HepG2 (cell line): ENCODE data around the gene MAPK10. TPM values are rescaled to one million over a fixed set of nuclear protein-coding genes. Genes with fewer than 3 reads are reported as not detected.

Source experiments
- ATAC-seq: fragments of 200-7000 bp; cut with Tn5 transposase; 3 replicates; pipeline ENCODE4 v1.9.1; 2020; ENCODE audit warnings: mild to moderate bottlenecking, moderate library complexity
- BruUV-seq: library from RNA; stranded (reverse); fragments of 400-500 nt; replicated peaks from 2 replicates; lab custom pipeline; 2021; lab: Mats Ljungman, UMichigan
- CTCF ChIA-PET: fragments of 300-600 bp; formaldehyde crosslinking; extraction: SDS; loops from one replicate; lab custom pipeline; 2021; ENCODE audit warnings: low total read pairs, inconsistent platforms, low intra/inter-chr PET ratio; lab: Yijun Ruan, JAX
- POLR2A ChIA-PET: fragments of 350-600 bp; sonication (Branson Sonifier 250); formaldehyde crosslinking; loops from one replicate; lab custom pipeline; 2020; ENCODE audit warnings: antibody characterized with exemption, inconsistent platforms; lab: Yijun Ruan, JAX
- DNase-seq: peaks from one replicate; pipeline ENCODE4 v3.0.0-alpha.2; 2015; ENCODE audit warnings: low spot score
- FAIRE-seq: peaks from 3 replicates; lab custom pipeline; 2011; peaks lifted over from hg19 to GRCh38; lab: Jason Lieb, UNC
- H2AFZ ChIP-seq: one replicate; pipeline ENCODE4 v1.6.1; 2011; ENCODE audit warnings: low read length, inconsistent platforms
- H3K27ac ChIP-seq: fragments of 300-600 bp; 3 replicates; pipeline ENCODE4 v1.8.0; 2011; ENCODE audit warnings: mixed run types, mild to moderate bottlenecking, mixed read lengths, low read length, inconsistent platforms; ENCODE audit not compliant: insufficient read depth; ENCODE audit errors: extremely low read length
- H3K27me3 ChIP-seq, 2 experiments: fragments of 200-600 bp in 1 of 2; 2 replicates in 1 of 2; 3 replicates in 1 of 2; pipeline versions ENCODE4 v1.6.0 to v1.8.0; 2011; ENCODE audit warnings: low read length in 2 of 2, mild to moderate bottlenecking in 2 of 2, moderate library complexity in 2 of 2, inconsistent platforms in 1 of 2; ENCODE audit not compliant: insufficient read depth in 2 of 2, control insufficient read depth in 1 of 2
- H3K36me3 ChIP-seq, 2 experiments: fragments of 200-600 bp in 1 of 2; replicated peaks in 1 of 2; 2 replicates in 1 of 2; 3 replicates in 1 of 2; pipeline versions ENCODE4 v1.5.1 to v1.8.0; 2011; ENCODE audit warnings: low read length in 2 of 2, inconsistent platforms in 1 of 2; ENCODE audit not compliant: insufficient read depth in 2 of 2, control insufficient read depth in 1 of 2
- H3K4me1 ChIP-seq: 2 replicates; pipeline ENCODE4 v1.5.1; 2012; ENCODE audit warnings: low read length, inconsistent platforms; ENCODE audit not compliant: insufficient read depth
- H3K4me2 ChIP-seq: 2 replicates; pipeline ENCODE4 v1.6.0; 2011; ENCODE audit warnings: low read depth, low read length, inconsistent platforms
- H3K4me3 ChIP-seq, 3 experiments: fragments of 200-600 bp in 1 of 3; sonication (generic), shearing (Covaris generic) in 1 of 3; replicated peaks in 1 of 3; 2 replicates each; pipeline ENCODE4 v1.5.1; 2011 to 2016; ENCODE audit warnings: low read length in 3 of 3, inconsistent platforms in 2 of 3, low read depth in 2 of 3, mild to moderate bottlenecking in 2 of 3, control low read depth in 1 of 3, mixed read lengths in 1 of 3; ENCODE audit not compliant: insufficient read depth in 1 of 3
- H3K79me2 ChIP-seq: one replicate; pipeline ENCODE4 v1.6.1; 2011; ENCODE audit warnings: low read length, inconsistent platforms; ENCODE audit not compliant: insufficient read depth
- H3K9ac ChIP-seq: 2 replicates; pipeline ENCODE4 v1.6.0; 2011; ENCODE audit warnings: mild to moderate bottlenecking, low read depth, low read length, inconsistent platforms; ENCODE audit not compliant: insufficient read depth
- H3K9me3 ChIP-seq: 2 replicates; pipeline ENCODE4 v1.5.1; 2012; ENCODE audit warnings: mild to moderate bottlenecking, low read length
- H4K20me1 ChIP-seq: 2 replicates; pipeline ENCODE4 v1.6.0; 2011; ENCODE audit warnings: inconsistent platforms, mild to moderate bottlenecking, low read length, moderate library complexity; ENCODE audit not compliant: insufficient read depth
- EEA1 ChIP-seq: sonication (generic); formaldehyde crosslinking; IDR thresholded peaks from 2 replicates; pipeline ENCODE4 v1.5.1; 2020; ENCODE audit warnings: mild to moderate bottlenecking, missing genetic modification reagents, borderline replicate concordance
- HOXD1 ChIP-seq: sonication (generic); formaldehyde crosslinking; IDR thresholded peaks from 2 replicates; pipeline ENCODE4 v1.5.0; 2020; ENCODE audit warnings: missing genetic modification reagents
- IRX3 ChIP-seq: sonication (generic); formaldehyde crosslinking; IDR thresholded peaks from 2 replicates; pipeline ENCODE4 v1.8.1; 2023; ENCODE audit warnings: mild to moderate bottlenecking, low read depth, missing genetic modification reagents, borderline replicate concordance
- KLF6 ChIP-seq: IDR thresholded peaks from 2 replicates; pipeline ENCODE4 v1.8.0; 2016; ENCODE audit warnings: missing biosample characterization, missing genetic modification reagents
- SALL2 ChIP-seq: sonication (generic); formaldehyde crosslinking; IDR thresholded peaks from 2 replicates; pipeline ENCODE4 v1.8.1; 2023; ENCODE audit warnings: mild to moderate bottlenecking, missing genetic modification reagents, inconsistent platforms
- SNAI1 ChIP-seq: sonication (generic); formaldehyde crosslinking; IDR thresholded peaks from 2 replicates; pipeline ENCODE4 v1.5.0; 2020; ENCODE audit warnings: mild to moderate bottlenecking, missing genetic modification reagents, borderline replicate concordance
- SRF ChIP-seq: IDR thresholded peaks from 2 replicates; pipeline ENCODE4 v1.6.1; 2011; ENCODE audit warnings: mild to moderate bottlenecking, low read depth, low read length, moderate library complexity
- SUZ12 ChIP-seq: fragments of 150-350 bp; IDR thresholded peaks from 2 replicates; pipeline ENCODE4 v1.6.1; 2014; ENCODE audit warnings: low read depth, low read length
- YEATS2 ChIP-seq: sonication (generic); formaldehyde crosslinking; IDR thresholded peaks from 2 replicates; pipeline ENCODE4 v1.4.0; 2020; ENCODE audit warnings: missing genetic modification reagents, borderline replicate concordance
- ZNF251 ChIP-seq: sonication (generic); formaldehyde crosslinking; IDR thresholded peaks from 2 replicates; pipeline ENCODE4 v1.9.0; 2021; ENCODE audit warnings: mild to moderate bottlenecking, missing genetic modification reagents
- ZNF326 ChIP-seq: sonication (generic); formaldehyde crosslinking; IDR thresholded peaks from 2 replicates; pipeline ENCODE4 v1.4.0; 2020; ENCODE audit warnings: missing genetic modification reagents, borderline replicate concordance
- ZNF549 ChIP-seq: sonication (generic); formaldehyde crosslinking; IDR thresholded peaks from 2 replicates; pipeline ENCODE4 v1.5.0; 2020; ENCODE audit warnings: missing genetic modification reagents
- ZNF781 ChIP-seq: sonication (generic); formaldehyde crosslinking; IDR thresholded peaks from 2 replicates; pipeline ENCODE4 v1.5.1; 2020; ENCODE audit warnings: borderline replicate concordance, mild to moderate bottlenecking, missing genetic modification reagents; ENCODE audit errors: not compliant biosample characterization
- WGBS: methylation state at CpG from one replicate; pipeline ENCODE4 v1.1.6; 2017; ENCODE audit warnings: low lambda C conversion rate; 5-methylcytosine and 5-hydroxymethylcytosine counted together
- in situ Hi-C: cut with HindIII; loops from 2 replicates; pipeline ENCODE4 v1.10.0; 2017; ENCODE audit warnings: low pct_unique_long_range_greater_than_20kb; ENCODE audit not compliant: extremely low pct_ligation_motif_present
- intact Hi-C: fragments of 100-400 bp; cut with micrococcal nuclease; formaldehyde crosslinking; loops from one replicate; pipeline ENCODE4 v1.10.0; 2022; ENCODE audit not compliant: unreplicated experiment
- polyA plus RNA-seq, 8 experiments: library from polyadenylated mRNA; depleted of rRNA in 3 of 8; stranded (reverse) in 7 of 8; unstranded in 1 of 8; fragments of >200 nt; fragmentation: Illumina TruSeq in 4 of 8; extraction: Trizol in 4 of 8; gene quantifications; 2 replicates each; pipeline versions ENCODE4 v1.2.1 to v1.2.3, GENCODE V29; 2011 to 2016; ENCODE audit warnings: low read depth in 4 of 8, missing spikeins in 1 of 8, mixed read lengths in 1 of 8; ENCODE audit not compliant: insufficient read depth in 1 of 8
- total RNA-seq, 5 experiments: library from RNA; depleted of rRNA; stranded (reverse); fragments of >200 nt; fragmentation: Illumina TruSeq; extraction: Trizol; gene quantifications; 2 replicates each; pipeline ENCODE4 v1.2.3, GENCODE V29; 2016; ENCODE audit warnings: low read depth in 1 of 5
- TF ChIP-seq, protein P1 (sequence below): sonication (generic); formaldehyde crosslinking; conservative IDR thresholded peaks from 2 replicates; pipeline ENCODE4 v1.4.0; 2020; ENCODE audit warnings: missing genetic modification reagents
- TF ChIP-seq, protein P2 (sequence below): sonication (generic); formaldehyde crosslinking; IDR thresholded peaks from 2 replicates; pipeline ENCODE4 v1.4.0; 2020; ENCODE audit warnings: missing genetic modification reagents
- TF ChIP-seq, protein P3 (sequence below): sonication (generic); formaldehyde crosslinking; IDR thresholded peaks from 2 replicates; pipeline ENCODE4 v1.4.0; 2020; ENCODE audit warnings: missing genetic modification reagents
- TF ChIP-seq, protein P4 (sequence below): IDR thresholded peaks from 2 replicates; pipeline ENCODE4 v1.6.1; 2016; ENCODE audit warnings: missing genetic modification reagents, missing compliant biosample characterization
- TF ChIP-seq, protein P5 (sequence below): IDR thresholded peaks from 2 replicates; pipeline ENCODE4 v1.6.1; 2016; ENCODE audit warnings: low read depth, borderline replicate concordance

Gene MAPK10
- total and polyA plus RNA-seq, 2 of the 13 experiments (the other 11 are each of a cell fraction or from before 2014, with no cell fraction given), result not detected

DNA sequence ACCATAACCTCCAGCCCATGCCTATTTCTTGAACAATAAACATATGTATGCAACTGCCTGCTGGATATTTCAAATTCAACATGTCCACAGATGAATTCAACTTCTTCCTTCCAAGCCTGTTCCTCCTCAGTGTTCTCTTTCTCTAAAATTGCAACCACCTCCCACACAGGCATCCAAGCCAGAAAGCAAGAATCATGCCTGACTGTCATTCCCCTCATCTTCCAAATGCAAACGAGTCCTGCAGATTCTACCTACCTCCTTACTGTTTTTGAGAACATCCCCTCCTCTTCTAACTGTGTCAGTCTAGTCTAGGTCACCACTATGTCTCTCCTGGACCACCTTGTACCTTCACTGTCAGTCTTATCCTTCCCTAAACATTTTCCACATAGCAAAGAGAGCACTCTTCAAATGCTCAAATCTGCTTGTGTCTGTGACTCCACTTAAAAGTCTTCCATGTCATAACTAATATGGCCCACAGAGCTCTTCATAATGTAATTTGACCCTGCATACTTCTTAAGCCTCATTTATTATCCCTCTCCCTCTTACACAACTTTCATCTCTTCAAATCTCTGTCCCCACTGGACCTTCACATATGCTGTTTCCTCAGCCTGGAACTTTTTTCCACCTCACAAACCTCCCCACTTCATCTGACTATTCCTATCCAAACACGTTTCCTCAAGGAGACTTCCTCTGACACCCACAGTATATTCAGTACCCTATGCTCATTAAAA is 25.7 kb downstream of the MAPK10 start:
- in situ Hi-C loops, result no loop called here
- DNase-seq, result no peak
- WGBS, result 0% methylated on average over 2 of the region's 2 CpGs
- TF ChIP-seq SALL2 (CRISPR knock-in tag), result no peak
- TF ChIP-seq, protein P1, sequence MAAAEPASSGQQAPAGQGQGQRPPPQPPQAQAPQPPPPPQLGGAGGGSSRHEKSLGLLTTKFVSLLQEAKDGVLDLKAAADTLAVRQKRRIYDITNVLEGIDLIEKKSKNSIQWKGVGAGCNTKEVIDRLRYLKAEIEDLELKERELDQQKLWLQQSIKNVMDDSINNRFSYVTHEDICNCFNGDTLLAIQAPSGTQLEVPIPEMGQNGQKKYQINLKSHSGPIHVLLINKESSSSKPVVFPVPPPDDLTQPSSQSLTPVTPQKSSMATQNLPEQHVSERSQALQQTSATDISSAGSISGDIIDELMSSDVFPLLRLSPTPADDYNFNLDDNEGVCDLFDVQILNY, result no peak
- no peak for TF ChIP-seq ZNF549
- TF ChIP-seq, protein P2, sequence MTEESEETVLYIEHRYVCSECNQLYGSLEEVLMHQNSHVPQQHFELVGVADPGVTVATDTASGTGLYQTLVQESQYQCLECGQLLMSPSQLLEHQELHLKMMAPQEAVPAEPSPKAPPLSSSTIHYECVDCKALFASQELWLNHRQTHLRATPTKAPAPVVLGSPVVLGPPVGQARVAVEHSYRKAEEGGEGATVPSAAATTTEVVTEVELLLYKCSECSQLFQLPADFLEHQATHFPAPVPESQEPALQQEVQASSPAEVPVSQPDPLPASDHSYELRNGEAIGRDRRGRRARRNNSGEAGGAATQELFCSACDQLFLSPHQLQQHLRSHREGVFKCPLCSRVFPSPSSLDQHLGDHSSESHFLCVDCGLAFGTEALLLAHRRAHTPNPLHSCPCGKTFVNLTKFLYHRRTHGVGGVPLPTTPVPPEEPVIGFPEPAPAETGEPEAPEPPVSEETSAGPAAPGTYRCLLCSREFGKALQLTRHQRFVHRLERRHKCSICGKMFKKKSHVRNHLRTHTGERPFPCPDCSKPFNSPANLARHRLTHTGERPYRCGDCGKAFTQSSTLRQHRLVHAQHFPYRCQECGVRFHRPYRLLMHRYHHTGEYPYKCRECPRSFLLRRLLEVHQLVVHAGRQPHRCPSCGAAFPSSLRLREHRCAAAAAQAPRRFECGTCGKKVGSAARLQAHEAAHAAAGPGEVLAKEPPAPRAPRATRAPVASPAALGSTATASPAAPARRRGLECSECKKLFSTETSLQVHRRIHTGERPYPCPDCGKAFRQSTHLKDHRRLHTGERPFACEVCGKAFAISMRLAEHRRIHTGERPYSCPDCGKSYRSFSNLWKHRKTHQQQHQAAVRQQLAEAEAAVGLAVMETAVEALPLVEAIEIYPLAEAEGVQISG (CRISPR knock-in tag), result no peak
- TF ChIP-seq, protein P3, sequence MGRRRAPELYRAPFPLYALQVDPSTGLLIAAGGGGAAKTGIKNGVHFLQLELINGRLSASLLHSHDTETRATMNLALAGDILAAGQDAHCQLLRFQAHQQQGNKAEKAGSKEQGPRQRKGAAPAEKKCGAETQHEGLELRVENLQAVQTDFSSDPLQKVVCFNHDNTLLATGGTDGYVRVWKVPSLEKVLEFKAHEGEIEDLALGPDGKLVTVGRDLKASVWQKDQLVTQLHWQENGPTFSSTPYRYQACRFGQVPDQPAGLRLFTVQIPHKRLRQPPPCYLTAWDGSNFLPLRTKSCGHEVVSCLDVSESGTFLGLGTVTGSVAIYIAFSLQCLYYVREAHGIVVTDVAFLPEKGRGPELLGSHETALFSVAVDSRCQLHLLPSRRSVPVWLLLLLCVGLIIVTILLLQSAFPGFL, result no peak
- no peak for TF ChIP-seq KLF6 (CRISPR knock-in tag)
- TF ChIP-seq ZNF781 (CRISPR knock-in tag), result no peak
- no peak for TF ChIP-seq ZNF326 (CRISPR knock-in tag)
- TF ChIP-seq SUZ12, result no peak
- TF ChIP-seq, protein P4, sequence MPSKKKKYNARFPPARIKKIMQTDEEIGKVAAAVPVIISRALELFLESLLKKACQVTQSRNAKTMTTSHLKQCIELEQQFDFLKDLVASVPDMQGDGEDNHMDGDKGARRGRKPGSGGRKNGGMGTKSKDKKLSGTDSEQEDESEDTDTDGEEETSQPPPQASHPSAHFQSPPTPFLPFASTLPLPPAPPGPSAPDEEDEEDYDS, result no peak
- TF ChIP-seq EEA1 (CRISPR knock-in tag), result no peak
- TF ChIP-seq SNAI1 (CRISPR knock-in tag), result no peak
- TF ChIP-seq, protein P5, sequence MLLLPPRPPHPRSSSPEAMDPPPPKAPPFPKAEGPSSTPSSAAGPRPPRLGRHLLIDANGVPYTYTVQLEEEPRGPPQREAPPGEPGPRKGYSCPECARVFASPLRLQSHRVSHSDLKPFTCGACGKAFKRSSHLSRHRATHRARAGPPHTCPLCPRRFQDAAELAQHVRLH (CRISPR knock-in tag), result no peak
- no peak for TF ChIP-seq YEATS2
- TF ChIP-seq HOXD1 (CRISPR knock-in tag), result no peak
- no peak for TF ChIP-seq ZNF251
- TF ChIP-seq IRX3, result no peak
- TF ChIP-seq SRF, result no peak

More for the DNA sequence above, 25.7 kb downstream of the MAPK10 start:
- intact Hi-C loops, result no loop called here
- POLR2A ChIA-PET, result no interaction called here
- Histone ChIP-seq H3K79me2 (no peaks in the 10 kb centered on the region), H3K4me3 (no peak overlapping the region), H3K27ac (no peak overlapping the region), H3K27me3 (no peaks in the 10 kb centered on the region), H3K4me2 (no peak overlapping the region), H3K9me3 (no peaks in the 10 kb centered on the region), H3K36me3 (no peaks in the 10 kb centered on the region), H3K4me1 (no peaks in the 10 kb centered on the region), H2AFZ (no peak overlapping the region), H3K9ac (no peak overlapping the region), H4K20me1 (no peaks in the 10 kb centered on the region)
- CTCF ChIA-PET, result no interaction called here
- no TSS peak for BruUV-seq
- ATAC-seq (no peak), FAIRE-seq (no peak)
